K562 (cell line): ENCODE data around the gene ZFPM1. TPM values are rescaled to one million over a fixed set of nuclear protein-coding genes. Genes with fewer than 3 reads are reported as not detected.

Experiments
- ATAC-seq: fragments of 200-7000 bp; cut with Tn5 transposase; 3 replicates; pipeline ENCODE4 v1.9.1; 2020; ENCODE audit warnings: moderate library complexity
- BruUV-seq: library from RNA; stranded (reverse); fragments of 400-500 nt; replicated peaks from 2 replicates; lab custom pipeline; 2021; lab: Mats Ljungman, UMichigan
- CTCF ChIA-PET: fragments of 300-600 bp; formaldehyde crosslinking; extraction: SDS; loops from one replicate; lab custom pipeline; 2021; ENCODE audit warnings: low intra/inter-chr PET ratio; lab: Yijun Ruan, JAX
- POLR2A ChIA-PET: fragments of 300-600, 350-650 bp; sonication (Branson Sonifier 250); formaldehyde crosslinking; extraction: SDS; loops from one replicate; lab custom pipeline; 2021; ENCODE audit warnings: antibody characterized with exemption, inconsistent platforms; lab: Yijun Ruan, JAX
- DNase-seq, 4 experiments: peaks; one replicate each; pipeline versions ENCODE4 v3.0.0 to v3.0.0-alpha.2; 2011 to 2018; ENCODE audit warnings: low spot score in 3 of 4, mixed read lengths in 3 of 4; ENCODE audit errors: extremely low read depth in 1 of 4
- FAIRE-seq: peaks from 2 replicates; lab custom pipeline; 2011; peaks lifted over from hg19 to GRCh38; lab: Jason Lieb, UNC
- H2AFZ ChIP-seq: 2 replicates; pipeline ENCODE4 v1.6.0; 2011; ENCODE audit warnings: low read depth, low read length, control low read depth, inconsistent platforms
- H3K27ac ChIP-seq: fragments of 200-600 bp; 3 replicates; pipeline ENCODE4 v1.8.0; 2011; ENCODE audit warnings: low read depth, mild to moderate bottlenecking, control low read depth, inconsistent platforms, low read length, moderate library complexity, mixed read lengths; ENCODE audit errors: extremely low read depth
- H3K27me3 ChIP-seq, 2 experiments: fragments of 300-600 bp in 1 of 2; 2 replicates in 1 of 2; 3 replicates in 1 of 2; pipeline versions ENCODE4 v1.6.0 to v1.8.0; 2011; ENCODE audit warnings: inconsistent platforms in 2 of 2, low read length in 2 of 2, mild to moderate bottlenecking in 1 of 2, mixed read lengths in 1 of 2, moderate library complexity in 1 of 2; ENCODE audit not compliant: control insufficient read depth in 2 of 2, insufficient read depth in 2 of 2
- H3K36me3 ChIP-seq: fragments of 300-600 bp; 3 replicates; pipeline ENCODE4 v1.8.0; 2011; ENCODE audit warnings: mild to moderate bottlenecking, low read length, inconsistent platforms; ENCODE audit not compliant: control insufficient read depth, insufficient read depth
- H3K4me1 ChIP-seq, 2 experiments: fragments of 200-600 bp in 1 of 2; replicated peaks in 1 of 2; 2 replicates in 1 of 2; 3 replicates in 1 of 2; pipeline versions ENCODE4 v1.5.1 to v1.8.0; 2011; ENCODE audit warnings: inconsistent platforms in 2 of 2, low read length in 2 of 2, mild to moderate bottlenecking in 1 of 2, mixed read lengths in 1 of 2, moderate library complexity in 1 of 2; ENCODE audit not compliant: control insufficient read depth in 2 of 2, insufficient read depth in 2 of 2
- H3K4me2 ChIP-seq: 2 replicates; pipeline ENCODE4 v1.6.1; 2011; ENCODE audit warnings: low read length, control low read depth, inconsistent platforms, mixed read lengths; ENCODE audit not compliant: insufficient read depth
- H3K4me3 ChIP-seq: fragments of 200-600 bp; sonication (generic), shearing (Covaris generic); 2 replicates; pipeline ENCODE4 v1.5.1; 2016; ENCODE audit warnings: control low read depth, inconsistent platforms
- H3K79me2 ChIP-seq: fragments of 200-600 bp; 3 replicates; pipeline ENCODE4 v1.8.0; 2011; ENCODE audit warnings: low read length, inconsistent platforms; ENCODE audit not compliant: control insufficient read depth, insufficient read depth
- H3K9ac ChIP-seq, 2 experiments: 2 replicates each; pipeline versions ENCODE4 v1.6.0 to v1.6.1; 2011; ENCODE audit warnings: low read depth in 2 of 2, low read length in 2 of 2, control low read depth in 1 of 2, inconsistent platforms in 1 of 2, mild to moderate bottlenecking in 1 of 2, mixed read lengths in 1 of 2; ENCODE audit not compliant: insufficient read depth in 1 of 2
- H3K9me1 ChIP-seq: one replicate; pipeline ENCODE4 v1.6.0; 2011; ENCODE audit warnings: inconsistent platforms, mild to moderate bottlenecking, low read length, moderate library complexity; ENCODE audit not compliant: control insufficient read depth, insufficient read depth
- H3K9me3 ChIP-seq: replicated peaks from 2 replicates; pipeline ENCODE4 v1.5.1; 2011; ENCODE audit warnings: low read depth, low read length, inconsistent platforms; ENCODE audit not compliant: control insufficient read depth, insufficient read depth
- H4K20me1 ChIP-seq: replicated peaks from 2 replicates; pipeline ENCODE4 v1.6.1; 2011; ENCODE audit warnings: low read length, inconsistent platforms, mixed read lengths; ENCODE audit not compliant: control insufficient read depth, insufficient read depth
- ERF ChIP-seq: fragments of 450-650 bp; formaldehyde crosslinking; IDR thresholded peaks from 2 replicates; pipeline ENCODE4 v1.4.0; 2020; ENCODE audit warnings: mild to moderate bottlenecking, mixed read lengths
- GTF2F1 ChIP-seq: IDR thresholded peaks from 2 replicates; pipeline ENCODE4 v1.6.1; 2011; ENCODE audit warnings: low read depth, low read length, improper control_type of control experiment
- MYNN ChIP-seq, 2 experiments: sonication (generic); formaldehyde crosslinking in 1 of 2; IDR thresholded peaks; 2 replicates each; pipeline versions ENCODE4 v1.5.0 to v1.6.1; 2016 to 2020; ENCODE audit warnings: antibody characterized with exemption in 1 of 2, missing genetic modification reagents in 1 of 2
- POLR2A ChIP-seq: fragments of 450-650 bp; conservative IDR thresholded peaks from 2 replicates; pipeline ENCODE4 v1.6.1; 2016
- POLR2G ChIP-seq: fragments of 200-400 bp; formaldehyde crosslinking; IDR thresholded peaks from 2 replicates; pipeline ENCODE4 v1.6.1; 2017; ENCODE audit warnings: low read depth, mild to moderate bottlenecking, antibody characterized with exemption, low read length, moderate library complexity
- RBM22 ChIP-seq: fragments of 200-400 bp; formaldehyde crosslinking; IDR thresholded peaks from 2 replicates; pipeline ENCODE4 v1.6.1; 2018; ENCODE audit warnings: low read length, low read depth; ENCODE audit not compliant: poor library complexity, severe bottlenecking
- ZNF316 ChIP-seq: fragments of 450-650 bp; IDR thresholded peaks from 2 replicates; pipeline ENCODE4 v1.6.1; 2016
- ZNF583 ChIP-seq: fragments of 250-450 bp; sonication (Bioruptor Pico); IDR thresholded peaks from 2 replicates; pipeline ENCODE4 v1.4.0; 2020
- WGBS: fragments of 100-300 bp; shearing (Covaris generic); methylation state at CpG from one replicate; pipeline ENCODE4 v1.1.6; 2016; ENCODE audit warnings: low coverage, mixed read lengths; ENCODE audit not compliant: insufficient coverage; ENCODE audit errors: missing lambda C conversion rate; 5-methylcytosine and 5-hydroxymethylcytosine counted together
- in situ Hi-C: fragments of 300-500 bp; cut with MboI; formaldehyde crosslinking; loops from 4 replicates; pipeline ENCODE4 v1.15.0; 2018; ENCODE audit warnings: inconsistent platforms, mixed read lengths
- intact Hi-C: fragments of 100-400 bp; cut with micrococcal nuclease; formaldehyde crosslinking; loops from 2 replicates; pipeline ENCODE4 v1.14.2; 2022
- polyA plus RNA-seq, 8 experiments: library from polyadenylated mRNA; depleted of rRNA in 4 of 8; stranded (reverse) in 5 of 8; unstranded in 3 of 8; fragments of >200 nt; fragmentation: Nextera tagmentation in 2 of 8; fragmentation: Illumina TruSeq in 1 of 8; extraction: Ambion mirVana in 2 of 8; extraction: Trizol in 1 of 8; gene quantifications; 2 replicates each; pipeline versions ENCODE4 v1.2.1 to v1.2.3, GENCODE V29; 2011 to 2014; ENCODE audit warnings: inconsistent platforms in 1 of 8, missing spikeins in 1 of 8
- total RNA-seq, 7 experiments: library from RNA; depleted of rRNA in 6 of 7; stranded (reverse); fragments of >200 nt in 6 of 7; fragmentation: Illumina TruSeq in 2 of 7; extraction: Trizol in 2 of 7; gene quantifications; 2 replicates each; pipeline versions ENCODE4 v1.2.1 to v1.2.3, GENCODE V29; 2011 to 2021; ENCODE audit warnings: low replicate concordance in 1 of 7

ZFPM1 gene
- total and polyA plus RNA-seq, 9 of the 15 experiments (the other 6 are each of a cell fraction or from before 2014, with no cell fraction given), result 0.03 to 35.9 (median 1.4) TPM

- Histone ChIP-seq H3K9ac (no peak overlapping the region), H3K36me3 (peaks cover 25% of the 10 kb centered on the region; the same call in 2 of the 3 replicates), H3K9me3 (no peaks in the 10 kb centered on the region), H3K4me1 (peaks cover 0 to 76% of the 10 kb centered on the region in 2 experiments; a peak in 3 of 5 replicates), H3K9me1 (no peaks in the 10 kb centered on the region), H2AFZ (no peak overlapping the region), H3K27me3 (peaks cover 24 to 32% of the 10 kb centered on the region in 2 experiments; a peak in 4 of 5 replicates), H3K27ac (no peak overlapping the region), H3K4me2 (no peak overlapping the region), H4K20me1 (peaks cover 13% of the 10 kb centered on the region), H3K79me2 (no peaks in the 10 kb centered on the region), H3K4me3 (no peak overlapping the region)
- no peak for ATAC-seq
- no peak for FAIRE-seq
- intact Hi-C loops, result no loop called here
- CTCF ChIA-PET, result no interaction called here
- POLR2A ChIA-PET, result interaction anchor here (0.6 to 2.2 kb wide), 9 partner anchors 10 to 878 kb away, joined by 3 to 7 read pairs (median 3); no protein-coding TSS in a partner anchor
- WGBS, result 54% methylated on average over 11 of the region's 11 CpGs
- in situ Hi-C loops, result no loop called here
- TF ChIP-seq POLR2A (0 out of 2 replicates have a peak, but pooled peaks have one; percentile 27), POLR2G (peak; percentile 49; the same call in 1 of the 2 replicates), GTF2F1 (no peak), ZNF583 (0 out of 2 replicates have a peak, but pooled peaks have one; percentile 40), ERF (CRISPR knock-in tag) (0 out of 2 replicates have a peak, but pooled peaks have one; percentile 40), MYNN (IDR thresholded peaks at IDR 0.05) (peak; percentile 52; the same call in 1 of the 2 replicates), MYNN (CRISPR knock-in tag; IDR thresholded peaks at IDR 0.05) (no peak), RBM22 (peak; percentile 62), ZNF316 (no peak)
- DNase-seq, result peak in 1 of 4 experiments; percentile 14
- BruUV-seq, result no TSS peak
Observed at GRCh38 chr16:88536510-88536909, 83.4 kb downstream of the ZFPM1 start.
